Cardiac muscle cell (in vitro differentiated cells and primary cell): Measurements from ENCODE around the gene RAPGEF1. TPM values are rescaled to one million over a fixed set of nuclear protein-coding genes. Genes with fewer than 3 reads are reported as not detected.
A peak's percentile ranks its signal among the peaks of the same experiment; 100 is the strongest.

Experiments used
- DNase-seq, 2 donors: peaks; one replicate each; pipeline versions ENCODE4 v3.0.0 to v3.0.0-alpha.2; 2010 to 2017; ENCODE audit warnings: low read depth in 1 of 2, low spot score in 1 of 2
- H3K27ac ChIP-seq: fragments of 200-600 bp; sonication (generic); 2 replicates; pipeline ENCODE4 v1.5.1; 2016
- H3K27me3 ChIP-seq: fragments of 200-600 bp; sonication (generic); 2 replicates; pipeline ENCODE4 v1.6.0; 2016; ENCODE audit warnings: control low read depth
- H3K36me3 ChIP-seq: fragments of 200-600 bp; sonication (generic); 2 replicates; pipeline ENCODE4 v1.5.1; 2016; ENCODE audit warnings: control low read depth
- H3K4me1 ChIP-seq: fragments of 200-600 bp; sonication (generic); 2 replicates; pipeline ENCODE4 v1.8.1; 2017; ENCODE audit warnings: low read depth, mild to moderate bottlenecking, mixed run types
- H3K4me3 ChIP-seq: fragments of 200-600 bp; sonication (generic); 2 replicates; pipeline ENCODE4 v1.5.1; 2016; ENCODE audit warnings: mild to moderate bottlenecking
- H3K9me3 ChIP-seq: fragments of 200-600 bp; sonication (generic); 2 replicates; pipeline ENCODE4 v1.5.1; 2017; ENCODE audit warnings: low read depth, mild to moderate bottlenecking, control low read depth
- polyA plus RNA-seq: library from polyadenylated mRNA; unstranded; fragments of >200 nt; fragmentation: Nextera tagmentation; extraction: Ambion mirVana; gene quantifications from 2 replicates; pipeline ENCODE4 v1.2.1, GENCODE V29; 2016
- total RNA-seq: library from RNA; depleted of rRNA; stranded (reverse); fragments of >200 nt; gene quantifications from 2 replicates; pipeline ENCODE4 v1.2.3, GENCODE V29; 2016
- TF ChIP-seq, protein P1 (sequence below): IDR thresholded peaks from 2 replicates; pipeline ENCODE4 v1.5.1; 2012; ENCODE audit warnings: low read depth, mild to moderate bottlenecking, low read length

RAPGEF1 gene
- total and polyA plus RNA-seq, 2 experiments from 2014 or later = 42.1 to 51.1 TPM

DNA sequence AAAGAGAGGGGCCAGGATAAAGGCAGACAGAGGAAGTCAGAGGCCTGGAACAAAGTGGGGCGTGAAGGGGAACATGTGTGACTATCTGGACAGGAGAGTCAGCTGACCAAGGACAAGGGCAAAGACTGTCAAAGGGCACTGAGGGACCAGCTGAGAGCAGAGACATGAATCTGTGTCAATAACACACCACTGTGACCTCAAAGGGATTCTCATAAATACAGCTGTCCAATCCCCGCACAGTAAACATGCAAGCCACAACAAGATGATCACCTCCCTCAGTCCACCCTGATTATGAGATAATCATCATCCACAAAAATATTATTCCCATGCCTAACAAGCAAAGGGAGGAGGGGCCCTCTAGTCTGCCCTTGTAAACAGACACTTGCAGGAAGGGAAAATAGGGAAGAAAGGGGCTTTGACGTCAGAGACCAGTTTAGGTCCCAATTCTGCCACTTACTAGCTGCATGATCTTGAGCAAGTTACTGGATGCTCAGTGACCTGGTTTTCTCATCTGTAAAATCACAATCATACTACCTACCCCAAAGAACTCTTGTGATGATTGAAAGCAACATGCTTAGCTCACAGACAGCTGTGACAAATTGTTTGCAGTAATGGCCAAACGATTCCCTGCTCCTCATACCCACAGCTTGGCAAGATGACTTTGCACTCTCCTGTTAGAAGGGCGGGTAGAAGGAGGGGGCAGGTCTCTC, 41.8 kb downstream of the RAPGEF1 start:
- Histone ChIP-seq H3K4me1 (peaks cover 31% of the 10 kb centered on the region), H3K36me3 (no peaks in the 10 kb centered on the region), H3K4me3 (no peak overlapping the region), H3K27me3 (no peaks in the 10 kb centered on the region), H3K27ac (peak overlapping the region; percentile 53), H3K9me3 (no peaks in the 10 kb centered on the region)
- DNase-seq = no peak
- TF ChIP-seq, protein P1, sequence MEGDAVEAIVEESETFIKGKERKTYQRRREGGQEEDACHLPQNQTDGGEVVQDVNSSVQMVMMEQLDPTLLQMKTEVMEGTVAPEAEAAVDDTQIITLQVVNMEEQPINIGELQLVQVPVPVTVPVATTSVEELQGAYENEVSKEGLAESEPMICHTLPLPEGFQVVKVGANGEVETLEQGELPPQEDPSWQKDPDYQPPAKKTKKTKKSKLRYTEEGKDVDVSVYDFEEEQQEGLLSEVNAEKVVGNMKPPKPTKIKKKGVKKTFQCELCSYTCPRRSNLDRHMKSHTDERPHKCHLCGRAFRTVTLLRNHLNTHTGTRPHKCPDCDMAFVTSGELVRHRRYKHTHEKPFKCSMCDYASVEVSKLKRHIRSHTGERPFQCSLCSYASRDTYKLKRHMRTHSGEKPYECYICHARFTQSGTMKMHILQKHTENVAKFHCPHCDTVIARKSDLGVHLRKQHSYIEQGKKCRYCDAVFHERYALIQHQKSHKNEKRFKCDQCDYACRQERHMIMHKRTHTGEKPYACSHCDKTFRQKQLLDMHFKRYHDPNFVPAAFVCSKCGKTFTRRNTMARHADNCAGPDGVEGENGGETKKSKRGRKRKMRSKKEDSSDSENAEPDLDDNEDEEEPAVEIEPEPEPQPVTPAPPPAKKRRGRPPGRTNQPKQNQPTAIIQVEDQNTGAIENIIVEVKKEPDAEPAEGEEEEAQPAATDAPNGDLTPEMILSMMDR = no peak

DNA sequence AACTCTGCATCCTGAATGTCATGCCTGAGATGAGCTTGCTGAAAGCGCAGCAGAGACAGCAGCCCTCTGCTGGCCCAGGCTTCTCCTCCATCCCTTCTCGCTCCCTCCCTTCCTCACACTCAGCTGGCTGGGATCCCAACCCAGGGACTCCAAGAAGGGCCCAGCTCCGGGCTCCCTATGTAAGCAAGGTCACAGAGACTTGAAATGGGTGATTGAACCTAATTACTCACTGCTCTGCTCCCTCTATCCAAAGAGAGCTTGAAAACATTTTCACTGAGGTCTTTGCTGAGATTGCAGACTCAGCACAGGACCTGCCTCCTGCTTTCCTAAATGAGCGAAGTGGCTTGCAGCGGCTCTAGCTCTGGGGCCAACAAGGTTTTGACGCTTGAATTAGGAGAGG, 42.8 kb downstream of the RAPGEF1 start:
- Histone ChIP-seq H3K36me3 (no peaks in the 10 kb centered on the region), H3K4me3 (no peak overlapping the region), H3K27me3 (no peaks in the 10 kb centered on the region), H3K27ac (peak overlapping the region; percentile 53), H3K9me3 (no peaks in the 10 kb centered on the region), H3K4me1 (peaks cover 31% of the 10 kb centered on the region)
- TF ChIP-seq, protein P1 = peak; percentile 19
- peak; percentile 13 to 46 for DNase-seq

DNA sequence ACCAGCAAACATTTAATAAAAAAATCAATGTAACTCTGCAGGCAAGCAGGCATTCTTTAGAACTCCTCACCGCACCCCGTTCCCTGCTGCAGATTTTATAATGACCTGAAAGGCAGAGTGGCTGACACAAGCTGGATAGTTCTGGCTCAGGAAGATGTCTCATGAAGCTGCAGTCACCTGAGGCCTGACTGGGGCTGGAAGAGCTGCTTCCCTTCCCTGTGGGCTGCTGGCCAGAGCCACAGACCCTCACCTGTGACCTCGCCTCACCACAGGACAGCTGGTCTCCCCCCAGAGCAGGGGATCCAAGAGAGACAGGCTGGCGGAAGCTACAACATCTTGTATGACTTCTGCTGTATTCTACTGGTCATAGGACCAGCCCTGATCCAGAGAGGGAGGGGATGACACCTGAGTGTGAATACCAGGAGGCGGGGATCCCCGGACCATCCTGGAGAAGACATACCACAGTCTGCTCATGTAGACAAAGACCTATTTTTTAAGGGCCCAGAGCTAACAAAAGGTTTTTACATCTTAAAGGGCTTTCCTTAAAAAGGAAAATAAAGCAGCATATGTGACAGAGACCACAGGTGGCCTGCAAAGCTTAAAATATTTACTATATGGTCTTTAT, 43.9 kb downstream of the RAPGEF1 start:
- Histone ChIP-seq H3K4me1 (peaks cover 31% of the 10 kb centered on the region), H3K27me3 (no peaks in the 10 kb centered on the region), H3K4me3 (no peak overlapping the region), H3K27ac (no peak overlapping the region), H3K9me3 (no peaks in the 10 kb centered on the region), H3K36me3 (no peaks in the 10 kb centered on the region)
- DNase-seq = no peak
- TF ChIP-seq, protein P1 = no peak

DNA sequence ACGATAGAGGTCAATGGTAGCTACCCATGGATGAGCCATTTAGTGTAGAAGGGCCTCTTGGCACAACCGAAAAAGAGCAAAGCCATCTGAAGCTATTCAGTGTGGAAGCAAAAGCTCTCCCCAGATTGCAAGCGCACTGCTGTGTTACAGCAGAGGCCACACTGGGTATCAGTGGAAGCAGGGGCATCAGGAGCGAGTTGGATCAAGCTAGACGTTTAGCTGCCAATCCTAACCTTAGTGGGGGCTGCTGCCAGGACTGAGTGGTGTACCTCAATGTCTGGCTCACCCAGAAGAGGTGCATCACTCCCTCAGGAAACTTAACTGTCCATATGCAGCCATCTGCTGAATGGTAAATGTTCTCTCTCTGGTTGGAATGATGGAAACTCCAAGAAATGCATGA, 44.5 kb downstream of the RAPGEF1 start:
- no peaks in the 10 kb centered on the region for H3K9me3 ChIP-seq
- peaks cover 31% of the 10 kb centered on the region for H3K4me1 ChIP-seq
- no peaks in the 10 kb centered on the region for H3K36me3 ChIP-seq
- no peak for DNase-seq
- H3K27me3 ChIP-seq = no peaks in the 10 kb centered on the region
- no peak overlapping the region for H3K27ac ChIP-seq
- no peak overlapping the region for H3K4me3 ChIP-seq
- TF ChIP-seq, protein P1 = no peak

DNA sequence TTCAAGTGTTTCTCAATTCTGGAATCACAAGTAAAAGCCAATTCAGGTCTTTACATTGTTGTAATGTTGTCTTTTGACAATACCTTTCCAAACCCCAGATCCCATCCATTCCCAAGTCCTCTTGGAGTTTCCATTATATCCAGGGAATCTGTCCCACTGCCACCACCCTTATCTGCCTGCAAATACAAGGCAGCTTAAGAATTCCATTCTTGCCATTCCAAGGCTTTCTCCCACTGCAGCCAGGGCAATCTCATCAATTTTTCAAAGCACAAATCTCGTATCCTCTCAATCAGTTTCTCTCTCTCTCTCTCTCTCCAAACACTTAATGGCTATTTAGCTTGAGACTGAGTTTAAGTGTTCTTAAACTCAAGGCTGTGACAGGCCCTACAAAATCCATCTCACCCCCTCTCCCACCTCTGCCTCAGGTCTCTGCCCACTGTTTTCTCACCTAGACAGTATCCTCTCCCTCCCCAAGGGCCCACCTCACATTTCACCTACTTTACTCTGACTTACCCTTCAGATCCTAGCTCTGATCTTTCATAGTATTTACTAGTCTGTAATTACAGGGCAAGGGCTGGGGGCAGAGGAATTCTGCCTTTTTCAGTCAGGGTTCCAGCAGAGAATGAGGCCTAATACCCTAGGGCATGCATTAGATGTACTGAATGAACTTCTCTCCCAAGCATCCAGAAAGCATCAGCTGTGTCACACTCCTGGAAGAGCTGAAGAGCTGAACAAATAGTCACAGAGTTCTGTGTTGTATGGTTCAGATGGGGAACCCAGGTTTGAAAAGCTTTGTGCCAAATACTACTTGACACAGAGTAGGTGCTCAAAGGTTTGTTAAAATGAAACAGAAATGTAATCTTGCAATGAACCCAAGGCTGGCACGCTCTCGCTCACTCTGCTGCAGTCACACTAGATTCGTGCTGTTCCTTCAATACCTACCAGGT, 46.0 kb downstream of the RAPGEF1 start:
- TF ChIP-seq, protein P1 = no peak

More for the DNA sequence above, 46.0 kb downstream of the RAPGEF1 start:
- Histone ChIP-seq H3K4me3 (no peak overlapping the region), H3K27ac (peak overlapping the region; percentile 66), H3K9me3 (no peaks in the 10 kb centered on the region), H3K36me3 (no peaks in the 10 kb centered on the region), H3K27me3 (no peaks in the 10 kb centered on the region), H3K4me1 (peaks cover 28% of the 10 kb centered on the region)
- no peak for DNase-seq
